WERI-Rb-1 (cell line): ENCODE data around the gene SLC22A16.
A peak's percentile ranks its signal among the peaks of the same experiment; 100 is the strongest.

Source experiments
- DNase-seq: peaks from one replicate; pipeline ENCODE4 v3.0.0-alpha.2; 2020
- H3K27ac ChIP-seq: fragments of 250-450 bp; sonication (Bioruptor Pico); 2 replicates; pipeline ENCODE4 v1.5.1; 2020; ENCODE audit warnings: mild to moderate bottlenecking, moderate library complexity
- H3K27me3 ChIP-seq: fragments of 250-450 bp; sonication (Bioruptor Pico); 2 replicates; pipeline ENCODE4 v1.5.1; 2021; ENCODE audit warnings: mild to moderate bottlenecking, low read depth, moderate library complexity; ENCODE audit not compliant: insufficient read depth, severe bottlenecking
- H3K36me3 ChIP-seq: fragments of 250-450 bp; sonication (Bioruptor Pico); 2 replicates; pipeline ENCODE4 v1.5.1; 2020; ENCODE audit warnings: mild to moderate bottlenecking, moderate library complexity
- H3K4me3 ChIP-seq: 2 replicates; pipeline ENCODE4 v1.5.1; 2011; ENCODE audit warnings: low read depth, mild to moderate bottlenecking, control low read depth, low read length
- H3K9me3 ChIP-seq: fragments of 250-450 bp; sonication (Bioruptor Pico); 2 replicates; pipeline ENCODE4 v1.5.1; 2021; ENCODE audit warnings: mild to moderate bottlenecking, moderate library complexity; ENCODE audit not compliant: severe bottlenecking
- TF ChIP-seq, protein P1 (sequence below): IDR thresholded peaks from 2 replicates; pipeline ENCODE4 v1.5.1; 2011; ENCODE audit warnings: low read depth, mild to moderate bottlenecking, control low read depth, inconsistent platforms, low read length

SLC22A16 gene

DNA sequence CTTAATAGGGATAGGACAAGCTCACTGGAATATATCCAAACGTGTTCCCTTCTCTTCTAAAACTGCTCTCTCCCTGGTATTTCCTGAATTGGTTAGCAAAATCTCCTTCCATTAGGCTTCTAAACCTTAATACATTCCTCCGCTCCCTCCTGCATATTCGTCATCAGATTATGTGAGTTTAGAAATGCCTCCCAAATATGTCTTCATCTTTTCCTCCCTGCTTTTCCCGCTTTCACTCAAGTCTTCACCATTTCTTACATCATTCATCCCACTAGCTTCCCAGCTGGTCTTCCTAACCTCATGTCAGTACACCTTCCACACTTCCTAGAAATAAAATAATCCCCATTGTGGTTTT lies 26.9 kb downstream of the SLC22A16 start:
- TF ChIP-seq, protein P1, sequence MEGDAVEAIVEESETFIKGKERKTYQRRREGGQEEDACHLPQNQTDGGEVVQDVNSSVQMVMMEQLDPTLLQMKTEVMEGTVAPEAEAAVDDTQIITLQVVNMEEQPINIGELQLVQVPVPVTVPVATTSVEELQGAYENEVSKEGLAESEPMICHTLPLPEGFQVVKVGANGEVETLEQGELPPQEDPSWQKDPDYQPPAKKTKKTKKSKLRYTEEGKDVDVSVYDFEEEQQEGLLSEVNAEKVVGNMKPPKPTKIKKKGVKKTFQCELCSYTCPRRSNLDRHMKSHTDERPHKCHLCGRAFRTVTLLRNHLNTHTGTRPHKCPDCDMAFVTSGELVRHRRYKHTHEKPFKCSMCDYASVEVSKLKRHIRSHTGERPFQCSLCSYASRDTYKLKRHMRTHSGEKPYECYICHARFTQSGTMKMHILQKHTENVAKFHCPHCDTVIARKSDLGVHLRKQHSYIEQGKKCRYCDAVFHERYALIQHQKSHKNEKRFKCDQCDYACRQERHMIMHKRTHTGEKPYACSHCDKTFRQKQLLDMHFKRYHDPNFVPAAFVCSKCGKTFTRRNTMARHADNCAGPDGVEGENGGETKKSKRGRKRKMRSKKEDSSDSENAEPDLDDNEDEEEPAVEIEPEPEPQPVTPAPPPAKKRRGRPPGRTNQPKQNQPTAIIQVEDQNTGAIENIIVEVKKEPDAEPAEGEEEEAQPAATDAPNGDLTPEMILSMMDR = no peak
- Histone ChIP-seq H3K27ac (no peak overlapping the region), H3K9me3 (no peaks in the 10 kb centered on the region), H3K27me3 (no peaks in the 10 kb centered on the region), H3K4me3 (no peak overlapping the region), H3K36me3 (no peaks in the 10 kb centered on the region)
- DNase-seq = no peak

DNA sequence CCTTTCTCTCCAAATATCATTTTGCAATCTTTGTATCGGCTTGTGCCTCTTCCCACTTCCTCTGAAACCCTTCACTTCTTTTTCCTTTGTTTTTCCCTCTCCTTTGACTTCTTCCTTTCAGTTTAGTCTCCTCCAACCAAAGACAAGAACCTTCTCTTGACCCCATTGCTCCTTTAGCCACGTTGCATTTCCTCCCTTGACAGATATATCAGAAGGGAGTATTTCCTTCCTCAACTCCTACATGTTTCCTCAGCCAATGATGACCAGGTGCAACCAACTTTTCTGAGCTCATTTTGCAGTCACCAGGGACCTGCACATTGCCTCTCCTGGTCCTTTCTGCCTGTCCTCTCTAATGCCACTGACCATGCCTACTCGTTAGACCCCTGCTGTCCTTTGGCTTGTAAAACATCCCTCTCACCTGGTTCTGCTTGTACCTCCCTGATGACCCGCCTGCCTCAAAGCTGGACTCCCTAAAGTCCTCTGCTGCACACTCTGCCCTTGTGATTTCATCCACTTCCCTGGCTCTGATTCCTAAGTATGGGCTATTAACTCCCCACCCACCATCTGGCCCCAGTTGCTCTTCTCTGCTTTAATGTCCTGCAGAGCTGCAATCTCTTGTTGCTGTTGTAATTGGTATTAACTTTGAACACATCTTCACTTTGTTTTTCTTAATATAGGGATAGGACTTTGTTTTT lies 27.4 kb downstream of the SLC22A16 start:
- H3K4me3 ChIP-seq = no peak overlapping the region
- no peaks in the 10 kb centered on the region for H3K36me3 ChIP-seq
- H3K9me3 ChIP-seq = no peaks in the 10 kb centered on the region
- H3K27me3 ChIP-seq = no peaks in the 10 kb centered on the region
- H3K27ac ChIP-seq = no peak overlapping the region
- peak; percentile 62 for DNase-seq
- TF ChIP-seq, protein P1 = no peak

DNA sequence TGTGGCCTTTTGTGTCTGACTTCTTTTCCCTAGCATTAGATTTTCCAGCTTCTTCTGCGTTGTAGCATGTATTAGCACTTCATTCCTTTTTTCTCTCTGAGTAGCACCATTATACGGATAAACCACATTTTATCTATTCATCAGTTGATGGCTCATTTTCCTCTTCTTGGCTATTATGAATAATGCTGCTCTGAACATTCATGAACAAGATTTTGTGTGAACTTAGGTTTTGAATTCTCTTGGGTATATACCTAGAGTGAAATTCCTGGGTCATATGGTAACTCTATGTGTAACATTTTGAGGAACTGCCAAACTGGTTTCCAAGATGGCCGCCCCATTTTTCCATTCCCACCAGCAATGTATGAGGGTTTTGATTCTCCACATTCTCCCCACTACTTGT lies 28.7 kb downstream of the SLC22A16 start:
- no peaks in the 10 kb centered on the region for H3K27me3 ChIP-seq
- H3K4me3 ChIP-seq = no peak overlapping the region
- H3K36me3 ChIP-seq = no peaks in the 10 kb centered on the region
- no peaks in the 10 kb centered on the region for H3K9me3 ChIP-seq
- DNase-seq = no peak
- TF ChIP-seq, protein P1 = no peak
- no peak overlapping the region for H3K27ac ChIP-seq

DNA sequence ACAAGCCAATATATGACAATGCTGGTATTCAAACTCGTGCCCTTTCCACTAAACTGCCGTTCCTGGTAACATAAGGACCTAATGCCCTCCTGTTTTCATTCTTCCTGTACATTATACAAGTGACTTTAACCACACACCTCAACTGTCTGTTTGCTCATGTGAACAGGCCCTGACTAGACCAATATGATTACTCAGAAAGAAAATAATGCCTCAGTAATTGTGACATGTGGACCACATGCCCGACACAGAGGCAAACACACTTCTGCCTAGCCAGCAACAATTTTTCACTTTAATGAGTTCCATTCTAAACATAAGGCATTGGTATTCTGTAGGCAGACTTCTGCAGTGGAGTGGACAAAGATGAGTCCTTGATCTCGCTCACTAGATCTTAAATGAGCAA lies 30.0 kb downstream of the SLC22A16 start:
- no peak overlapping the region for H3K4me3 ChIP-seq
- no peak for DNase-seq
- no peaks in the 10 kb centered on the region for H3K36me3 ChIP-seq
- no peaks in the 10 kb centered on the region for H3K27me3 ChIP-seq
- H3K9me3 ChIP-seq = no peaks in the 10 kb centered on the region
- TF ChIP-seq, protein P1 = no peak
- no peak overlapping the region for H3K27ac ChIP-seq

DNA sequence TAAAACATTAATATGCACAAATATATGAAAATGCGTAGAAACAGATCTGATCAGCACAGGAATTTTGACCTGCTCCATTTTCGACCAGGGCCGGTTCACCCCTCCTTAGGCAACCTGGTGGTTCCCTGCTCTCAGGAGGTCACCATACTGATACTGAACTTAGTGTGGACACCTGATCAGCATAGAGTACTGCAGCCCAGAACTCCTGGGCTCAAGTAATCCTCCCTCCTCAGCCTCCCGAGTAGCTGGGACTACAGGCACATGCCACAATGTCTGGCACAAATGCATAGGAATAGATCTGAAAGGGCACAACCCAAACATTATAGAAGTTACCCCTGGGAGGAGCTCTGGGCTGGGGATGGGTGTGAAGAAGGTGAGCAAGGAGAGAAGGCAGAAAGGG lies 36.4 kb downstream of the SLC22A16 start:
- Histone ChIP-seq H3K36me3 (no peaks in the 10 kb centered on the region), H3K9me3 (no peaks in the 10 kb centered on the region), H3K27ac (no peak overlapping the region), H3K4me3 (no peak overlapping the region), H3K27me3 (no peaks in the 10 kb centered on the region)
- no peak for DNase-seq
- TF ChIP-seq, protein P1 = no peak

DNA sequence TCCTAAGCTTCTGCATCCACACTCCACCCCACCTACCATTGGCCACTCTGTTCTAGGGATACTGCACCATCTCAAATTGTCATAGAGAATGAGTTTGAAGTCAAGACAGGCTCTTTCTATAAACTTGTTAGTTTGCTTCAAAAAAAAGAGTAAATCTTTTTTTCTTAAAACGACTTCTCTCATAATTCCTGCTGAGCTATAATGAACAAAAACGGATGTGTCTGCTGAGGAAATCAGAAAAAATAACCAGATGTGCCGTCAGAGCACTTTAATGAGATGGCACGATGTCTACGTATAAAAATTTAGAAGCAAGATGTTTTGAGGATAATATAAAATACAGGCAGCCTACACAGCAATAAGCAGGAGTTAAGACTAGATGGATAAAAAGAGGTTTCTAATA lies 37.1 kb downstream of the SLC22A16 start:
- no peaks in the 10 kb centered on the region for H3K9me3 ChIP-seq
- no peak overlapping the region for H3K4me3 ChIP-seq
- TF ChIP-seq, protein P1 = no peak
- no peak overlapping the region for H3K27ac ChIP-seq
- H3K27me3 ChIP-seq = no peaks in the 10 kb centered on the region
- DNase-seq = no peak
- no peaks in the 10 kb centered on the region for H3K36me3 ChIP-seq
